ENCODE measurements around the gene SERPINA5.

DNA sequence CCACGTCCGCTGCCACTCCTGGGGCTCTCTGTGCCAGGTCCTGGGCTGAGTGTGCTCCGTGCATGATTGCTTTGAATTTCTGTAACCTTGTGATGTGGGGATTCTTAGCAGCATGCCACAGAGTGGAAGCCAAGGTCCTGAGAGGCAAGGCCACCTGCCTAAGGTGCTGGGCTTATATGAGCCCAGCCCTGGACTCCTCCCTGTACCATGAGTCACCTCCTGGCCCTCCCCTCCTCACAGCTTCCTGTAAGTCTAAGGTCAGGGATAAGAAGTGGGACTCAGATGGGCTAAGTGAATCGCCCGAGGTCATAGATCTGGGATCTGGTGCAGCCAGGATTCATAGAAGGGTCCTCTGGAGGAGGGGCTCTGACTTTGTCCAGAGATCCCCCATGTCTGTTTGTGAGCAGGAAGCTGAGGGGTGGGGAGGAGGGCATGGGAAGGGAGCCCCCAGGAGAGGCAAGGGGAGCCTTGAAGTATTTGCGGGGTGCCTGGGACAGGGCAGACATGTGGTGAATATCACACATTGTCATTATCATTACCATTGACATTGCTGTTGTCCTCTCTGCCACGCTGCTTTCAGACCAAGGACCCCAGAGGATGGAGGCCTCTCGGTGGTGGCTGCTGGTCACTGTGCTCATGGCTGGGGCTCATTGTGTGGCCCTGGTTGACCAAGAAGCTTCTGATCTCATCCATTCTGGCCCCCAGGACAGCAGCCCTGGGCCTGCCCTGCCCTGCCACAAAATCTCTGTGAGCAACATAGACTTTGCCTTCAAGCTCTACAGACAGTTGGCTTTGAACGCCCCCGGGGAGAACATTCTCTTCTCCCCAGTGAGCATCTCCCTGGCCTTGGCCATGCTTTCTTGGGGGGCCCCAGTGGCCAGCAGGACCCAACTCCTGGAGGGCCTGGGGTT lies 59.8 kb downstream of the SERPINA5 start:
- TF ChIP-seq, protein P1, sequence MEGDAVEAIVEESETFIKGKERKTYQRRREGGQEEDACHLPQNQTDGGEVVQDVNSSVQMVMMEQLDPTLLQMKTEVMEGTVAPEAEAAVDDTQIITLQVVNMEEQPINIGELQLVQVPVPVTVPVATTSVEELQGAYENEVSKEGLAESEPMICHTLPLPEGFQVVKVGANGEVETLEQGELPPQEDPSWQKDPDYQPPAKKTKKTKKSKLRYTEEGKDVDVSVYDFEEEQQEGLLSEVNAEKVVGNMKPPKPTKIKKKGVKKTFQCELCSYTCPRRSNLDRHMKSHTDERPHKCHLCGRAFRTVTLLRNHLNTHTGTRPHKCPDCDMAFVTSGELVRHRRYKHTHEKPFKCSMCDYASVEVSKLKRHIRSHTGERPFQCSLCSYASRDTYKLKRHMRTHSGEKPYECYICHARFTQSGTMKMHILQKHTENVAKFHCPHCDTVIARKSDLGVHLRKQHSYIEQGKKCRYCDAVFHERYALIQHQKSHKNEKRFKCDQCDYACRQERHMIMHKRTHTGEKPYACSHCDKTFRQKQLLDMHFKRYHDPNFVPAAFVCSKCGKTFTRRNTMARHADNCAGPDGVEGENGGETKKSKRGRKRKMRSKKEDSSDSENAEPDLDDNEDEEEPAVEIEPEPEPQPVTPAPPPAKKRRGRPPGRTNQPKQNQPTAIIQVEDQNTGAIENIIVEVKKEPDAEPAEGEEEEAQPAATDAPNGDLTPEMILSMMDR (IDR thresholded peaks at IDR 0.05; ENCODE audit: poor library complexity, severe bottlenecking) = no peak
- TF ChIP-seq, protein P2, sequence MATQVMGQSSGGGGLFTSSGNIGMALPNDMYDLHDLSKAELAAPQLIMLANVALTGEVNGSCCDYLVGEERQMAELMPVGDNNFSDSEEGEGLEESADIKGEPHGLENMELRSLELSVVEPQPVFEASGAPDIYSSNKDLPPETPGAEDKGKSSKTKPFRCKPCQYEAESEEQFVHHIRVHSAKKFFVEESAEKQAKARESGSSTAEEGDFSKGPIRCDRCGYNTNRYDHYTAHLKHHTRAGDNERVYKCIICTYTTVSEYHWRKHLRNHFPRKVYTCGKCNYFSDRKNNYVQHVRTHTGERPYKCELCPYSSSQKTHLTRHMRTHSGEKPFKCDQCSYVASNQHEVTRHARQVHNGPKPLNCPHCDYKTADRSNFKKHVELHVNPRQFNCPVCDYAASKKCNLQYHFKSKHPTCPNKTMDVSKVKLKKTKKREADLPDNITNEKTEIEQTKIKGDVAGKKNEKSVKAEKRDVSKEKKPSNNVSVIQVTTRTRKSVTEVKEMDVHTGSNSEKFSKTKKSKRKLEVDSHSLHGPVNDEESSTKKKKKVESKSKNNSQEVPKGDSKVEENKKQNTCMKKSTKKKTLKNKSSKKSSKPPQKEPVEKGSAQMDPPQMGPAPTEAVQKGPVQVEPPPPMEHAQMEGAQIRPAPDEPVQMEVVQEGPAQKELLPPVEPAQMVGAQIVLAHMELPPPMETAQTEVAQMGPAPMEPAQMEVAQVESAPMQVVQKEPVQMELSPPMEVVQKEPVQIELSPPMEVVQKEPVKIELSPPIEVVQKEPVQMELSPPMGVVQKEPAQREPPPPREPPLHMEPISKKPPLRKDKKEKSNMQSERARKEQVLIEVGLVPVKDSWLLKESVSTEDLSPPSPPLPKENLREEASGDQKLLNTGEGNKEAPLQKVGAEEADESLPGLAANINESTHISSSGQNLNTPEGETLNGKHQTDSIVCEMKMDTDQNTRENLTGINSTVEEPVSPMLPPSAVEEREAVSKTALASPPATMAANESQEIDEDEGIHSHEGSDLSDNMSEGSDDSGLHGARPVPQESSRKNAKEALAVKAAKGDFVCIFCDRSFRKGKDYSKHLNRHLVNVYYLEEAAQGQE (IDR thresholded peaks at IDR 0.05; ENCODE audit: borderline replicate concordance) = no peak
- TF ChIP-seq EP300 (conservative IDR thresholded peaks at IDR 0.05; ENCODE audit: poor library complexity, severe bottlenecking) = no peak
